Ishikawa (cell line): ENCODE results near the gene CDK5.

ENCODE experiments used
- CEBPB ChIP-seq: IDR thresholded peaks from 2 replicates; pipeline ENCODE4 v1.6.1; 2012
- CREB1 ChIP-seq: IDR thresholded peaks from 2 replicates; pipeline ENCODE4 v1.6.1; 2012; ENCODE audit warnings: low read depth
- EP300 ChIP-seq: IDR thresholded peaks from 2 replicates; pipeline ENCODE4 v1.6.1; 2012; ENCODE audit warnings: borderline replicate concordance
- FOXM1 ChIP-seq: IDR thresholded peaks from 2 replicates; pipeline ENCODE4 v1.6.1; 2012; ENCODE audit warnings: low read depth, borderline replicate concordance
- NFIC ChIP-seq: IDR thresholded peaks from 2 replicates; pipeline ENCODE4 v1.6.1; 2012
- RAD21 ChIP-seq: IDR thresholded peaks from 2 replicates; pipeline ENCODE4 v1.6.1; 2012; ENCODE audit warnings: low read depth
- TAF1 ChIP-seq: IDR thresholded peaks from 2 replicates; pipeline ENCODE4 v1.6.1; 2012; ENCODE audit warnings: low read depth, mild to moderate bottlenecking
- TCF12 ChIP-seq: IDR thresholded peaks from 2 replicates; pipeline ENCODE4 v1.6.1; 2012; ENCODE audit warnings: low read depth
- TEAD4 ChIP-seq: IDR thresholded peaks from 2 replicates; pipeline ENCODE4 v1.6.1; 2012
- YY1 ChIP-seq: IDR thresholded peaks from 2 replicates; pipeline ENCODE4 v1.6.1; 2012; ENCODE audit warnings: low read depth
- ZBTB7A ChIP-seq: IDR thresholded peaks from 2 replicates; pipeline ENCODE4 v1.6.1; 2012; ENCODE audit warnings: low read depth
- TF ChIP-seq, protein P1 (sequence below): IDR thresholded peaks from 2 replicates; pipeline ENCODE4 v1.6.1; 2012; ENCODE audit warnings: low read depth, mild to moderate bottlenecking
- TF ChIP-seq, protein P2 (sequence below): IDR thresholded peaks from 2 replicates; pipeline ENCODE4 v1.6.1; 2012
- TF ChIP-seq, protein P3 (sequence below): IDR thresholded peaks from 2 replicates; pipeline ENCODE4 v1.6.1; 2012

GRCh38 chr7:151061213-151062110 lies 3.8 kb upstream of the CDK5 start:
- TF ChIP-seq RAD21: no peak
- no peak for TF ChIP-seq TAF1
- TF ChIP-seq FOXM1: no peak
- TF ChIP-seq TCF12: no peak
- TF ChIP-seq TEAD4: no peak
- no peak for TF ChIP-seq NFIC
- no peak for TF ChIP-seq EP300
- TF ChIP-seq, protein P1, sequence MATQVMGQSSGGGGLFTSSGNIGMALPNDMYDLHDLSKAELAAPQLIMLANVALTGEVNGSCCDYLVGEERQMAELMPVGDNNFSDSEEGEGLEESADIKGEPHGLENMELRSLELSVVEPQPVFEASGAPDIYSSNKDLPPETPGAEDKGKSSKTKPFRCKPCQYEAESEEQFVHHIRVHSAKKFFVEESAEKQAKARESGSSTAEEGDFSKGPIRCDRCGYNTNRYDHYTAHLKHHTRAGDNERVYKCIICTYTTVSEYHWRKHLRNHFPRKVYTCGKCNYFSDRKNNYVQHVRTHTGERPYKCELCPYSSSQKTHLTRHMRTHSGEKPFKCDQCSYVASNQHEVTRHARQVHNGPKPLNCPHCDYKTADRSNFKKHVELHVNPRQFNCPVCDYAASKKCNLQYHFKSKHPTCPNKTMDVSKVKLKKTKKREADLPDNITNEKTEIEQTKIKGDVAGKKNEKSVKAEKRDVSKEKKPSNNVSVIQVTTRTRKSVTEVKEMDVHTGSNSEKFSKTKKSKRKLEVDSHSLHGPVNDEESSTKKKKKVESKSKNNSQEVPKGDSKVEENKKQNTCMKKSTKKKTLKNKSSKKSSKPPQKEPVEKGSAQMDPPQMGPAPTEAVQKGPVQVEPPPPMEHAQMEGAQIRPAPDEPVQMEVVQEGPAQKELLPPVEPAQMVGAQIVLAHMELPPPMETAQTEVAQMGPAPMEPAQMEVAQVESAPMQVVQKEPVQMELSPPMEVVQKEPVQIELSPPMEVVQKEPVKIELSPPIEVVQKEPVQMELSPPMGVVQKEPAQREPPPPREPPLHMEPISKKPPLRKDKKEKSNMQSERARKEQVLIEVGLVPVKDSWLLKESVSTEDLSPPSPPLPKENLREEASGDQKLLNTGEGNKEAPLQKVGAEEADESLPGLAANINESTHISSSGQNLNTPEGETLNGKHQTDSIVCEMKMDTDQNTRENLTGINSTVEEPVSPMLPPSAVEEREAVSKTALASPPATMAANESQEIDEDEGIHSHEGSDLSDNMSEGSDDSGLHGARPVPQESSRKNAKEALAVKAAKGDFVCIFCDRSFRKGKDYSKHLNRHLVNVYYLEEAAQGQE: no peak
- TF ChIP-seq YY1: no peak
- TF ChIP-seq ZBTB7A: no peak; the same call in 1 of the 2 replicates
- no peak for TF ChIP-seq CREB1
- TF ChIP-seq, protein P2, sequence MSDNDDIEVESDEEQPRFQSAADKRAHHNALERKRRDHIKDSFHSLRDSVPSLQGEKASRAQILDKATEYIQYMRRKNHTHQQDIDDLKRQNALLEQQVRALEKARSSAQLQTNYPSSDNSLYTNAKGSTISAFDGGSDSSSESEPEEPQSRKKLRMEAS: no peak
- no peak for TF ChIP-seq CEBPB
- TF ChIP-seq, protein P3, sequence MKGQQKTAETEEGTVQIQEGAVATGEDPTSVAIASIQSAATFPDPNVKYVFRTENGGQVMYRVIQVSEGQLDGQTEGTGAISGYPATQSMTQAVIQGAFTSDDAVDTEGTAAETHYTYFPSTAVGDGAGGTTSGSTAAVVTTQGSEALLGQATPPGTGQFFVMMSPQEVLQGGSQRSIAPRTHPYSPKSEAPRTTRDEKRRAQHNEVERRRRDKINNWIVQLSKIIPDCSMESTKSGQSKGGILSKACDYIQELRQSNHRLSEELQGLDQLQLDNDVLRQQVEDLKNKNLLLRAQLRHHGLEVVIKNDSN: no peak
